Measurements from ENCODE around the gene DLX1.
"Not testable (repeated sequence)": the region's sequence is repeated elsewhere in the genome, so short reads cannot be mapped to it uniquely, and the experiment has no call there.

The DLX1 gene

DNA sequence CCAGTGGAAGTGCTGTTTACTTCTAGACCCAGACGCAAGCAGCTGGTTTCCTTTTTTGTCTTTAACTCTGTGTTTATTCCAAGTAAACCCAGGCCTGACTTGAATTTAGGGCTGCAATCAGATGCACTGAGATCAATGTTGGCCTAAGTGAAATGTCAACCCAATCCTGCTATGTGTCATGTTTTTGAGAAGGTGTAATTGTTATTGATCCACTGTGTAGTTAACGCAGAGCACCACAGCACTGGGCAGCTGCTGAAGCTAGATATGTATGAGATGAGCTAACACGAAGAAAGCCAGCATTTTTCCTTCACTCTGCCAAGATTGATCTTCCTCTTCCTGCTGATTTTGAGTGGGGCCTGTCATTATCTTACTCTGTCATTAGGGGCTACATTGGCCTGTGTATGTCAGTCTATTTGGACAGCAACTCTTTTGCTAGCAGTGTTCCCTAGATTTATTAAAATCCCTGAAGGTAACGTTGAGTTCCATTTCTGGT is 18.9 kb upstream of the DLX1 start:
- DNase-seq: no peak

DNA sequence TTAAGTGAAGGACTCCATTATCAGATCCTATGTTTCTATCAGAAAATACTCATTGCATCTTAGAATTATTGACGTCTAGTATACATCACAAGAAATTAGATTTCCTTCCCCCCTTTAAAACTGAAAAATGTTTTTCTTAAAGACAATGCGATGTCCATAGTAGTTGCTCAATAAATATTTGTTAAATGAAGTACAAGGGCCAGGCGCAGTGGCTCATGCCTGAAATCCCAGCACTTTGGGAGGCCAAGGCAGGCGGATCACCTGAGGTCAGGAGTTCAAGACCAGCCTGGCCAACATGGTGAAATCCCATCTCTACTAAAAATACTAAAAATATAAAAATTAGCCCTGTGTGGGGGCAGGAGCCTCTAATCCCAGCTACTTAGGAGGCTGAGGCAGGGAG is 17.4 kb upstream of the DLX1 start:
- not testable (repeated sequence) for DNase-seq

DNA sequence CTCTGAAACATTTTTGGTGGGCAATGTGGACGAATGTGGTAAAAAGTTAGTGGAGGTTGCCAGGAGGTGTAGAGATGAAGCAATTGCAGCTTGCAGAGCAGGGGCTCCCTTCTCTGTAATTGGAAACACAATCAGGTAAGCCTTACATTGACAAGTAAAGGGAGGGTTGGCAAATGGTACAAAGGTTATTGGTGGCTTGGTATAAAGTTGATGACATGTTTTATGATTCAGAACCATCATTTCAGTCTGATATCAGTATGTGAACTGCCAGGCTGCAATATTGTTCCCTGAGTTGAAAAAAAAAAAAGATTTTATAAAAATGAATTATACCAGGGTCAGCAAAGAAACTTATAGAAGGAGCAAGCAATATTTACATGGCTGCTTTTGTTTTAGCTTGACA is 14.4 kb upstream of the DLX1 start:
- DNase-seq: no peak

DNA sequence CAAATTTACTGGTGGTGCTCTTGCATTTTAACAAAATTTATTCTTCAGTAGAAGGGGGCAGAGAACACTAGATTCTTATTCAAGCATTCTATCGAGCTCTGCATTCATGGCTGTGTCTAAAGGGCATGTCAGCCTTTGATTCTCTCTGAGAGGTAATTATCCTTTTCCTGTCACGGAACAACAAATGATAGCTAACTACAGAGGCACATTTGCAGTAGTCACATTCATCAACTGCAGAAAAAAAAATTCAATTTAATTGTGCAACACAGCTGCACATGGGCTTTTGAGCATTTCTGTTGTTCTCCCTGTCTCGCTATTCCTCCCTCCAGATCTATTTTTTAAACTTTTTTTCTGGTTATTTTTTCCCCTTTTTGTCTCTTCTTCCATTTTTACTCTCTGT is 13.0 kb upstream of the DLX1 start:
- DNase-seq: no peak

DNA sequence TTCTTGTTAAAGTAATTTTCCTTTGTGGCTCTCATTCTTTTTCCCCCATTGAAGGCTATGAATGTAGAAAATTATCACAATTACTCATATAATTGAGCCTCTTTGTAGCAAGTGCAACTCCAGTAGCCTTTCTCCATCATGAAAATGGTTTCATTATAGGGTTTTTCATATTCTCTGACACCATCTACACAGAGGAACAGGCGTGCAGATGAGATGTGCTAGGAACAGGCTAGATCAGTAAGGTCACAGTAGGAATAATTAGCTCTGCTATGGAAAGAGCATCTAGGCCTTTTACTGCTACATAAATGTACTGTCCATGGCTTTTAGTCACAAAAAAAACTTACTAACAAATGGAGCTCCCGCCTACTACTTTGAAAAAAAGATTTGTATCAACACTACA is 12.6 kb upstream of the DLX1 start:
- no peak for DNase-seq

DNA sequence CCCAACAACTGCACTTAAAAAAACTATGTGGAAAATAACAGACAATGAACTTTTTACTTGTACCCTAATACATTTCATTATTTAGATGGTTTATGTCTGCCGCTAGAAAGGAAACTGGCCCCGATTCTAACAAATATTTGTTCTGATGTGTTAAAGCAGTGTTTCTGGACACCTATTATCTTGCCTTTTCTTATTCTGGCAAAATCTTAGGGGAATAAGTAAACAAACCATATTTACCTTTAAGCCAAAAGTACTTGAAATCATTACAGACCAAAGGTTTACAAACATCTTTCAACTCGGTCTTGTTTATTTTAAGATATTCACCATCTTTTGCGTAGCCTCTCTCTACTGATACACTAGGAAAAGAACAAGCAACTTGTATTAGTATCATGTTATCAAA is 11.8 kb upstream of the DLX1 start:
- no peak for DNase-seq

DNA sequence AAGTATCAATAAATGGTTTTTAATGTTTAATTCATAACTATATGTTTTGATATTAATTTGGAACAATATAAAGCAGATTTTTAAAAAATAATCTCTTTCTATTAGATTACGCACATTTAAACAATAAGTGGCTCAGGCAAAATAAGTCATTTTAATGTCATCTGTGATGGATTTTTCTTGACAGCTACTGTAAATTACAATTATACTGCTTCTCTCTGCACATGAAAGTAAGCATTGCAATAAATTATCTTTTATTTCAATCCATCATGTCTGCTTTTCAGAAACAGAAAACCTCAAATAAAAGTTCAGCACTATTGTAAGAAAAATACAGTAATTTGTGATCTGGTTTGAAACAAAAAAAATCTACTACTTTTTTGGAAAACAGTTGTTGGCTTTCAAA is 11.1 kb upstream of the DLX1 start:
- no peak for DNase-seq

DNA sequence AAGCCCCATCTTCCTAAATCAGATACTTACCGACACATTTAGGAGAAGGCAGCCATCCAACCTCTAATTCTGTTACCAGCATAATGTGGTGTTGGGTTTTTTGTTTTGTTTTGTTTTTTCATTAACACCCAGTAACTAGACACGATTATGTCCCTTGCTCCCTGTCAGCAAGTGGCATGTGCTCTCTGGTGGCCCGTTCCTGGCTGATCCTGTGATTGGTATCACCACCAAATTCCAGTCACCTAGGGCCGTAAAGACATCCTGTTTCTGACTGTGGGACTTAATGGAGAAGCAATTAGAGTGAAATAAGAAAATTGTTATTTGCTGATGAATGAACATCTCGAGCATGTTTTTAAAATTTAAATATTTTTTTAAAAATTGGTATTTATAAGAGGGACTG is 5.9 kb upstream of the DLX1 start:
- no peak for DNase-seq

DNA sequence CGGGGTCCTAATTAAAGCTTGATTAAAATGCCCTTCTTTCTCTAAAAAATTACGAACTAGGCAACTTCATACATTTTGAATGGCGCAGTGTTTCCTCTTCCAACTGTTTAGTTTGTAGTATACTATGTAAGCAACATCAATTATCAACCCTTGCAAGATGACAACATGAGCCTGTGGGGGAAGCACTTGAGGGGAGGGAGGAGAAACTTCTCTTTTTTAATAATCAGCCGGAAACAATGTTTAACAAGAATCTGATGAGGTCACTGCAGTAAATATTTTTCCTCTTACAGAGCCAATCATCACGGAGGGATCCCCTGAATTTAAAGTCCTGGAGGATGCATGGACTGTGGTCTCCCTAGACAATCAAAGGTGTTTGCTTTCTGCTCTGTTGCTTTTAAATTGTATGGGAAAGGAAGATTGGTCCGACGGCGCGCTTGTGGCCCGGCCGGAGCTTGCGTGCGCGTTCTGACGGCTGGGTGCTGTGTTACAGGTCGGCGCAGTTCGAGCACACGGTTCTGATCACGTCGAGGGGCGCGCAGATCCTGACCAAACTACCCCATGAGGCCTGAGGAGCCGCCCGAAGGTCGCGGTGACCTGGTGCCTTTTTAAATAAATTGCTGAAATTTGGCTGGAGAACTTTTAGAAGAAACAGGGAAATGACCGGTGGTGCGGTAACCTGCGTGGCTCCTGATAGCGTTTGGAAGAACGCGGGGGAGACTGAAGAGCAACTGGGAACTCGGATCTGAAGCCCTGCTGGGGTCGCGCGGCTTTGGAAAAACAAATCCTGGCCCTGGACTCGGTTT is 5.3 kb upstream of the DLX1 start:
- no peak for DNase-seq

DNA sequence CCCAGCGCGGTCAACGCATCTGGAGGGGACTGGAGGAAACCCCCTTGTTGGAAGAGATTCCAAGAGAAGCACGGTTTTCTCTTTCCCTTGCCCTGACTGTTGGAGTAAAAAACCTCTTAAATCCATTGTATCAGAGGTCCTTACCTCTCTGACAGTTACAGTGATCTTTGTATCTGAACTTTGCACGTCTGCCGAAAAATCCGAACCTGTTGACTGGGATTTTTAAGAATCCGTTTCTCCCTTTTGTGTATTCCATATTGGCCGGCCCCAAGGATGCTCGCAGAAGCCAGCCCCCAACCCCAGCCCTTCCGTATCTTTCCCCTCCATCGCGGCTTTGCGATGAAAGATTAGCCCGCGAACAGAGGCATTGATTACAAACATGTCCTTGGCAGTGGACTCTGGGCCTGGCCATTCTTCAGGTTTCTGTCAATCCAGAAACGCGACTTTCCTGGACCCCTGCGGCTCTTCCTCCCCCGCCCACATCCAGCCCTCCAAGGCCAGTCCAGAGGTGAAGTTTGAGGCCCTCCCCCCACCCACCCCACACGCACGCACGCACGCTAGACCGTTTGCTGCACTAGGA is 4.6 kb upstream of the DLX1 start:
- DNase-seq: no peak

DNA sequence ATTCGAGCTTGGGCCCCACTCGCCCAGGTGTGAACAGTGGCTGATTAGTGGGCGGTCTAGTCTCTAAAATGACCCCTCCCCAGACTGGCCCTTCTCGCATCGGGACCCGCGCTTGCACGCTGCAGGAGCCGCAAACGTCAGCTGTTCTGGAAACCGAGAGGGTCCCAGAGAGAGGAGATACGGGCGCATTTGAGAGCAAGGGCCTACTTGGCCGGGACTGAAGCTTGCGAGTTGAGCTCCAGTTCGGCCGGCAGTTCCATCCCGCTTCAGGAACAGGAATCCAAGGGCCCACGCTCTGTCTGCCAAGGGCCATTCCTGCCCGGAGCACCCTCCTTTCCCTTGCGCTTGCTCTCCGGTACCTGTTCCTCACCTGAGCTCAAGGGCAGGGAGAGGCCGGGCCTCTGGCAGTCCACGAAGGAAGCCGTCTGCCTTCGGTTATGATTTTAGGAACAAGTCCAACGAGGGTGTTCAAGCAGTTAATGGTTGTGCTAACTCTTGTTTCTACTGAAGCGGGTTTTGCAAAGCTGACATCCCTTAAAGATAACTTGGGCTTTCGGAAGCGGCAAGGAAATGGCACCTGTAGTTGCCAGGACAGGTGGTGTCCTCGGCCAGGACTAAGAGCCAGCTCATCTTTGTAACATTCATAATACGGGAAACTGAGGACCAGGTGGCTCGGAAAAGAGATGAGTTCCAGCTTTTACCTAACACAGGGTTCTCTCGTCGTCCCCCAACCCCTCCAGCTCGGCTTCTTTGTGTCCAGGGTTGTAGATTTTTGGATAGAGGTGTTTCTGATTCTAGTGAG is 3.9 kb upstream of the DLX1 start:
- no peak for DNase-seq

DNA sequence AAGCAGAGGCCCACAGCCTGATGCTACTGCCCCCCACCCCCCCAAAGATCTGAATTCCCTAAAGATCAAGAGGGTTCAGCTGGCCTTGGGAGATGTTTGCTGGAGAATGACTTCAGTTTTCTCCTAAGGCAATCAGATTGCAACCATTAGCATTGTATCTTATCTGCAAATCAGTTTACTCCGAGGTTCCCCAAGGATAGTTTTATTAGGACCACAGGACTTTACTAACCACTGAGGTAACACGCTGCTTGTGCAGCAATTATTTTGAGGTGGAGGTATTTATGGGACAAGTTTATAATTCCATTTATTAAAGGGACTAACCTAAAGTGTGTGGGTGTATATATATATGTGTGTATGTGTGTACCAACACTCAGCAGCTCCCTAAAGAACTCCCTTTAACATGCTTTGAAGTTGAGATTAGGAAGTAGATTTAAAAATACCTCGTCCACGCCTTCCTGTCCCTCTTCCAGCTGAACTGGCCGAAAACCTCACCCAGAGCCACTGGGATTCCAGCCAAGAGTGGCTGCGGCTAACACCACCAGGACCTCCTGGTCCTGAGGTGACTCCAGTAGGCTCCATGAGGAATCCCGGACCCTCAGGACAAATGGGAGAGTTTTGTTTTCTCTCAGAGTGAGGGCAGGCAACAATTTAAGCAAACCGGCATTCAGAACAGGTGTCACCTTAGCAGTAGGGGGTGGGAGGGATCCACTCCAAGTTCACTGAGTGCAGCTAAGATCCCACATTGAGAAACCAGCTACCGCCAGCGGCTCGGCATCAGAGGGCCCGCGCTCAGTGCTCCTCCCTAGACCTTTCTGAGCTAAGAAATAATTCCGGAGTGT is 3.0 kb upstream of the DLX1 start:
- no peak for DNase-seq

DNA sequence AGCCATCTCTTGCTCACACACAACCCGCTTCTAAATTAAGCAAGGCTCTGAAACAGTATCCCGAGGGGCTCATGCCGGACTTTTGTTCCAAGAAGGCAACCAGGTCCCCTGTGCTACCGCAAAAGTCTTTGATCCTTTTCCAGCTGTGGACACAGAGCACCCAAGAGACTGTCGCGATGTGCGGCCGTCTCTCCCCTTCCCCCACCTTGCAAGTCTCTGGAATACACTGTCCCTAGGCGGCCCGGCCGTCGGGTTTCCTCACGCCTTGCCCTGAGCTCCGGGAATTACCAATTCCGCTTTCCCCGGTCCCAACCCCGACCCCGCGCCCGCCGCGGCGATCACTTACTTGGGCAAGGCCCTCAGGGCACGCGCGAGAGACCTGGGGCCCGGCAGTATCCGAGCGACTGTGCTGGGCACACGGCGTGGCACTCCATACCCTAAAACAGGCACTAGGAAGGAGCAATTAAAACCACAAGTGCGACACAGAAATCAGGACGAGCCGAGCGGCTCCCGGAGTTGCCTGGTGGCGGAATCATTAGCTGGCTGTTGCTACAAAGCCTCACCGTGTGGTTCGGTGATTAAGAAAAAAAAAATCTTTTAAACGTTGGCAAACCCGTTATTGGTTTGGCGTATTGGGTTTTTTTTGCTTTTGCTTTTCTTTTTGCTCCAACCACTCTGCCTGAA is 2.2 kb upstream of the DLX1 start:
- DNase-seq: no peak

DNA sequence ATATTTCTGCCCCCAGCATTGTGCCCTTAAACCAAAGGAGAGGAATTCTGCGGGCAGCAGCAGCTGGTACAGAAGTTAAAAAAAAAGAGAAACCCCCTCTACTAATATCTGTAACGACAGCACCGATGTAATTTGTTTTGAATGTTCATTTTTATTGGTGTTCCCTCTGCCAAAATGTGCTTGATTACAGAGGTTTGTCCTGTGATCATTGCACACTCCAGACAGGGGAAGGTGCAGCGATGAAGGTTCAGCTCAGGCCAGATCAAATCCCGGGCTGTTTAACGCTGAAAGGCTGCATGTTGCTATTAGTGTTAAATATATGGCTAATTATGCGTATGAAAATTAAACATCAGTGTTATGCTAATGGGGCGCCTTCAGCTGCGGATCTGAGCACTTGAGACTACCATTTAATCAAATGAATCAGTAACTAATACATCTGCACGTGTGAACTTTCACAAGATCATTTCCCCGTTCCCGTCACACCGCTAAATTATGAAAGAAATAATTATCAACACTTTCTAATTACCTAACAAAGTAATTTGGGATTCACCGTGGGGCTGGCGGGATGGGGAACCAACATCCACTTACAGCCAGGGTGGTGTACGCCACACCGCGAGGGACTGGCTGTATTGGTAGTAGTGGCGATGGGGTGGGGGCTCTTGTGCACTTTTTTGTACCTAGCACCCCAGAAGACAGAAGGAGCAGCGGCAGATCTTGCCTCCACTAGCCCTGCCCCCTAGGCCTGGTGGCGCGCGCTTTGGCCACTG is 1.5 kb upstream of the DLX1 start:
- DNase-seq: no peak

DNA sequence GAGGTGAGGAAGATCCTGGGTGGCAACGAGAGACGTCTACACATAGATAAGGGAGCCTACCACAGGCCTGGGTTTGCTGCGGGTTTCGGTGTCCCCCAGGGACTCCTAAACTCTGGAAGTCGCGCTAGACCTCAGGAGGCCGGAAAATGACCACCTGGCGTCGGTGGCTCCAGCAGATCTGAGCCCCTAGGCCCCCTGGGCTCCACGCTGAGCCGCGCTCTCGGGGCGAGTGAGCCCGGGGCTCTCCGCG is 987 bp upstream of the DLX1 start:
- no peak for DNase-seq

DNA sequence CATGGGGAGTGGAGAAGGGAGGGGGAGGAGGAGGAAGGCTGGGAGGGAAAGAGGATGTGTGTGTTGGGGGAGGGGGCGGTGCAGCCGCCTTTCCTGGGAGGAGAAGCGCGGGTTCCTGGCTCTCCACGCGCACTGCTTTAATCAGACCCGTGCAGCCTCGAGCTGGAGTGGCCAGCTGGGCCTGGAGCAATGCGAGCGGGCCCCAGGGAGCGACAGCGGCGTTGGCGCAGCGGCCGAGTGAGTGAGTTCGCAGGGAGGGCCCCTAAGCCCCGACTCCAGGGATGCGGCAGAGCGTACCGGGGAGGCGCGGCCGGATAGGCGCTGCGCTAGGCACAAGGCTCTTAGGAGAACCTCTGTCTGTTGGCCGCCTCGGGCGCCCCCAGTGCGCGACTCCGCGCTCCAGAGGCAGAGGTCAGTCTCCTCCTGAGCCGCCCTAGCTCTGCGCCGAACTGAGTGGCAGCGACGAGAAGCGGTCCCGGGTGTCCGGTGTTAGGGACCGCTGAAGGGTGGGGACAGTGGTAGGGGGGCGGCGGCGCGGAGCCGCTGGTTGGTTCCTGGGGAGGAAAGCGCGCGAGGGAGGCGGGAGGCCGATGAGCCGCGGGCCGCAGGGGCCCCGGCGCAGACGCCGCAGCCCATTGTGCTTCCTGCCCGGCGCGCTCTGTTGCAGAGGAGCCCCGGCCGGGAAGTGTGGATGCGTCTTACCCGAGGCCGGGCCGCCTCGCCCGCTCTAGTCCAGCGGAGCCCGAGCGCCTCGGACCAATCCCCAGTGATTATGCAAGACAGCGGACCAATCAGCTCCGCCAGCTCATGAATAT is 455 bp upstream of the DLX1 start:
- DNase-seq: no peak

DNA sequence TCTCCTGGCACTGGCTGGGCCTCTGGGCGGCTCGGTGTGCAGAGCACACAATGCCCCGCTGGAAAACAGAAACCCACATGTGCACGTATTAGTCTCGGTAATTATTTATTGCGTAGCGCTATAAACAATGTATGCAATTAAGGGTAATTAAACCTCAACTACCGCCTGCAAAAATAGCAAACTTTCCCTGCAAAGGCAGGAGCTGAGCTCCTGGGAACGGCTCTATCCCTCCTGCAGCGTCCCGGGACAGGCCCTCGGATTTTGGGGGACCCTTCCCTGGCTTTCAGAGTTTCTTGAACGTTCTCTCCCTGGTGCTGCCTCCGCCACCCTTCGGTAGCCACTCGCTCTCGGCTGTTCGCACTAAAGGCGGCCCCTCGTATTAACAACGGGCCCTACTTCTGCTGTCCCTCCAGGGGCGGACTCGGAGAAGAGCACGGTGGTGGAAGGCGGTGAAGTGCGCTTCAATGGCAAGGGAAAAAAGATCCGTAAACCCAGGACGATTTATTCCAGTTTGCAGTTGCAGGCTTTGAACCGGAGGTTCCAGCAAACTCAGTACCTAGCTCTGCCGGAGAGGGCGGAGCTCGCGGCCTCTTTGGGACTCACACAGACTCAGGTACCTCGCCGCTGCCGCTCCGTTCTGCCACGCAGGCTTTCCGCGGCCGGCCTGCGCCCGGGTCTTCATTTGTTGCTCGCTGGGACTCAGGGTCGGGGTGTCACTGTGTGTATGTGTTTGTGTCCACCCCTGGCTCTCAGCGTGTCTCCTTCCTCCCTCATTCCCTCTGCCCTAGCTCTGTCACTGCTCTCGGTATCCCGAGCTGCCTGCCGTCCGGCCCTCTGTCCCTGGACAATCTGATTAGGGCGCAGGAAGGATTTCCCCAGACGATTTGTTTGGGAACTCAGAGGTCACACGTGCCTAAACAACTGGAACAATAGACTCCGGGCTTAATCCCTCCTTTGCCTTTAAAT is 1.2 kb downstream of the DLX1 start:
- DNase-seq: no peak

DNA sequence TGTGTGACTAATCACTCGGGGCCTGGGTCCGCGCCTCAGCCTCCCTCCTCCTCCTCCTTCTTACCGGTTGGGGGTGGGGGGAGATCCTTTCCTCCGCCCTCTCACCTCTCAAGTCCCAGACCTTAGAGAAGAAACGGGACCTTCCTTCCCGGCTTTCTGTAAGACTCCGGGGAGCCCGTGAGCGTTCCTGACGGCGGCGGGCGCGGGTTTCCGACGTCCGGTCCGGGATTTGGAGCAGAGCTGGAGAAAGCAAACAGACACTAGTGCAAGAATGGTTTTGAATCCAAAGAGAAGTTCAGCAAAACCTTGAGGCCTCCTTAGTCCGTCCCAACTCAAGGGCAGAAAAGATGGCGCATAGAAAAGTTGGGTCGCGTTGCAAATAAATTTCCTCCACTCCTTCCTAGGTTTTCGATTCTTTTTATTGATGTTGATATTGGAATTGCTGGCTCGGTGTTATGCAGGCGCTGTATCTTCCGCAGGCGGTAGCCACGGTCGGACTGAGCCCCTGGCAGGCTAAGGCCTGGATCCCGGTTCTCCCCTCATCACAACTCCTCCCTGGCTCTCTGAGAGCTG is 2.0 kb downstream of the DLX1 start:
- no peak for DNase-seq

DNA sequence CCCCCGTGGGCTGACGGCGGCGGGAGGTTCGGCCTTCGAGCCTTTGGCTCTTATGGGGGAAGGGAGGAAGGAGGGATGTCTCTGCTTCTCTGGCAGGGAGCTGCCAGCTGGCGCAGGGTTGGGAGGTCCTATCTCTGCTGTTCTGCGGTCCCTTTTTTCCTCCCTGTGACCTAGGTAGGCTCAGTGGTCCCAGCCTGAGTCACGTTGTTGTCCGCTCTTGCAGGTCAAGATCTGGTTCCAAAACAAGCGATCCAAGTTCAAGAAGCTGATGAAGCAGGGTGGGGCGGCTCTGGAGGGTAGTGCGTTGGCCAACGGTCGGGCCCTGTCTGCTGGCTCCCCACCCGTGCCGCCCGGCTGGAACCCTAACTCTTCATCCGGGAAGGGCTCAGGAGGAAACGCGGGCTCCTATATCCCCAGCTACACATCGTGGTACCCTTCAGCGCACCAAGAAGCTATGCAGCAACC is 2.5 kb downstream of the DLX1 start:
- no peak for DNase-seq

All from activated effector memory CD4-positive, alpha-beta T cell treated with Interleukin-2 at 50 U/mL for 16 hours (primary cell).